Mesendoderm (in vitro differentiated cells): ENCODE results near the gene RTTN.

ENCODE experiments used
- DNase-seq: peaks from one replicate; pipeline ENCODE4 v3.0.0; 2013
- H2AK5ac ChIP-seq: 2 replicates; pipeline ENCODE4 v1.6.1; 2013; ENCODE audit warnings: low read length, inconsistent platforms
- H2BK120ac ChIP-seq: 2 replicates; pipeline ENCODE4 v1.6.1; 2013; ENCODE audit warnings: low read depth, mild to moderate bottlenecking, low read length, moderate library complexity, mixed read lengths
- H2BK15ac ChIP-seq: replicated peaks from 2 replicates; pipeline ENCODE4 v1.6.1; 2013; ENCODE audit warnings: low read depth, mild to moderate bottlenecking, moderate library complexity
- H2BK5ac ChIP-seq: 2 replicates; pipeline ENCODE4 v1.6.1; 2013; ENCODE audit warnings: low read length, inconsistent platforms
- H3K18ac ChIP-seq: 2 replicates; pipeline ENCODE4 v1.6.1; 2013; ENCODE audit warnings: mild to moderate bottlenecking, low read length, mixed read lengths
- H3K23ac ChIP-seq: one replicate; pipeline ENCODE4 v1.6.1; 2013; ENCODE audit warnings: low read length
- H3K27ac ChIP-seq: 2 replicates; pipeline ENCODE4 v1.5.1; 2013; ENCODE audit warnings: low read depth, mild to moderate bottlenecking, inconsistent platforms, low read length, moderate library complexity
- H3K27me3 ChIP-seq: 2 replicates; pipeline ENCODE4 v1.6.1; 2013; ENCODE audit warnings: low read length, control low read depth, mild to moderate bottlenecking, inconsistent platforms; ENCODE audit not compliant: insufficient read depth, poor library complexity
- H3K36me3 ChIP-seq: 2 replicates; pipeline ENCODE4 v1.6.1; 2013; ENCODE audit warnings: low read length, inconsistent platforms; ENCODE audit not compliant: control insufficient read depth, insufficient read depth
- H3K4ac ChIP-seq: one replicate; pipeline ENCODE4 v1.6.1; 2013; ENCODE audit warnings: low read depth, mild to moderate bottlenecking, low read length, moderate library complexity
- H3K4me1 ChIP-seq: 2 replicates; pipeline ENCODE4 v1.6.1; 2013; ENCODE audit warnings: low read depth, low read length, inconsistent platforms; ENCODE audit not compliant: control insufficient read depth
- H3K4me2 ChIP-seq: 2 replicates; pipeline ENCODE4 v1.6.1; 2013; ENCODE audit warnings: low read length
- H3K4me3 ChIP-seq: 2 replicates; pipeline ENCODE4 v1.5.1; 2013; ENCODE audit warnings: mild to moderate bottlenecking, low read length
- H3K56ac ChIP-seq: one replicate; pipeline ENCODE4 v1.6.1; 2013; ENCODE audit warnings: low read length
- H3K79me1 ChIP-seq: 2 replicates; pipeline ENCODE4 v1.6.1; 2013; ENCODE audit warnings: low read length, inconsistent platforms
- H3K79me2 ChIP-seq: 2 replicates; pipeline ENCODE4 v1.6.1; 2013; ENCODE audit warnings: mild to moderate bottlenecking, low read length; ENCODE audit not compliant: control insufficient read depth, insufficient read depth
- H3K9ac ChIP-seq: 2 replicates; pipeline ENCODE4 v1.6.1; 2013; ENCODE audit warnings: low read length, inconsistent platforms
- H4K5ac ChIP-seq: one replicate; pipeline ENCODE4 v1.6.1; 2013; ENCODE audit warnings: low read length
- H4K8ac ChIP-seq: one replicate; pipeline ENCODE4 v1.6.1; 2013; ENCODE audit warnings: low read depth, mild to moderate bottlenecking, control low read depth, low read length, moderate library complexity
- WGBS: extraction: QIAGEN DNeasy Blood & Tissue Kit; methylation state at CpG from one replicate; pipeline ENCODE4 v1.1.7; 2013; ENCODE audit warnings: low lambda C conversion rate, missing lambda C conversion rate; ENCODE audit not compliant: insufficient coverage; ENCODE audit errors: extremely low coverage; 5-methylcytosine and 5-hydroxymethylcytosine counted together

The RTTN gene

DNA sequence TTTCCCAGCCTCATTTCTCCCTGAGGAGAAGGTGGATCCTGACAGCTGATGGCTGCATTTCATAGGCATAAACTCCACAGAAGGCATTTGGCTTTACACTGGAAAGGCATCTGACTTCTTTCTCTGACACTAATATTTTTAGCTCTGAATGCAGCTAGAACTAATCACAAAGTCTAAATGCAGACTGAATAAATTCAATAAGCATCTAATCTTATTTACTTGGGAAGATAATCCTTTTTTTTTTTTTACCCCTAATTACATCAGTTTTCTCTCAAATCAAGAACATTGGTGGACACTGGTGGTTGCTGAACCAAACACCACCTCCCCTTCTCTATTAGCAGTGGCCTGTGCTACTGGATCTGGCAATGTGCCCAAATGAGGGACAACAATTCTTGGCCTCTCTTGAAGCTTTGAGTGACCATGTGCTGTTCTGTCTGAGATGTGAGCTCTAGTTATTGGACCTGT lies 206.9 kb downstream of the RTTN start:
- H3K56ac ChIP-seq = no peak overlapping the region
- H4K5ac ChIP-seq = no peak overlapping the region
- no peaks in the 10 kb centered on the region for H3K79me1 ChIP-seq
- no peak for DNase-seq
- no peak overlapping the region for H3K27ac ChIP-seq
- no peaks in the 10 kb centered on the region for H3K79me2 ChIP-seq
- no peak overlapping the region for H2BK5ac ChIP-seq
- H3K23ac ChIP-seq = no peak overlapping the region
- no peak overlapping the region for H2BK15ac ChIP-seq
- H3K18ac ChIP-seq = no peak overlapping the region
- H3K9ac ChIP-seq = no peak overlapping the region
- H2BK120ac ChIP-seq = no peak overlapping the region
- no peak overlapping the region for H4K8ac ChIP-seq
- no peak overlapping the region for H3K4me3 ChIP-seq
- H3K4ac ChIP-seq = no peak overlapping the region
- H3K36me3 ChIP-seq = no peaks in the 10 kb centered on the region
- H3K27me3 ChIP-seq = no peaks in the 10 kb centered on the region
- H3K4me1 ChIP-seq = no peaks in the 10 kb centered on the region
- no peak overlapping the region for H3K4me2 ChIP-seq
- no peak overlapping the region for H2AK5ac ChIP-seq

DNA sequence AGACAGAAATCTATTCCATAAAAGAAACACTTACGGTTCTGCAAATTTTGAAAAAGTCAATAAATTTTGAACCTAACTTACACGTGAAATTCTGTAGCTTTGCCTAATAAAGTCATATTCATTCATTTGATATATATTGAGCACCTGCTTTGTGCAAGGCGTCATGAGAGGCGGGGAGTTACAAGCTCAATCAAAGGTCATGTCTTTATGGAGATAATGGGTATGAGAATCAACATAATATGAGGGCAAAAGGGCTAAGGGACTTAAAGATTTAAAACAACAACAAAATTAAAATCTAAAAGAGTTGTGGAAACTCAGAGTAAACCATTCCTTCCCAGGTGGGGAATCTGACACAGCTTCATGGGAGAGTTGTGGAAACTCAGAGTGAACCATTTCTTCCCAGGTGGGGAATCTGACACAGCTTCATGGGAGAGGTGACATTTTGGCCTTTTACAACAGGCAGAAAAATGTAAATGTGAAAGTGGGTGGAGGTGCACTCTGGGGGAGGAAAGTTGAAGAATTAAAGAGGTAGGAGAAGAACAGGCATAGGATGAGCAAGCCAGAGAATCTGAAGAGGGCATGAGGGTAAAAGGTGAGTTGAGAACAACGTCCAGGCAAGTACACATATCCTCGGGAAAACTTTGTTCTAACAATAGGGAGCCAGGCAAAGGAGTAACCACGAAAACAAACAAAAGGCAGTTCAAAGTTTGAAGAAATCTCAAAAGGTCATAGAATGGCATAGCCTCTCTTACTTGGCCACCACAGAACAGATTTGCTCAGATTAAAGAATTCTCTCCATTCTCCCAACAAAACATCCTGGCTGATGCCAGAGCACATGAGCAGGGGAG lies 208.3 kb downstream of the RTTN start:
- no peak overlapping the region for H2BK120ac ChIP-seq
- H3K79me2 ChIP-seq = no peaks in the 10 kb centered on the region
- no peak overlapping the region for H3K4ac ChIP-seq
- no CpG with 5 or more reads among the region's 7 CpGs for WGBS
- H3K4me1 ChIP-seq = no peaks in the 10 kb centered on the region
- H3K56ac ChIP-seq = no peak overlapping the region
- no peak overlapping the region for H3K23ac ChIP-seq
- no peak for DNase-seq
- no peaks in the 10 kb centered on the region for H3K79me1 ChIP-seq
- no peak overlapping the region for H2BK5ac ChIP-seq
- H3K27me3 ChIP-seq = no peaks in the 10 kb centered on the region
- no peak overlapping the region for H3K4me3 ChIP-seq
- H3K18ac ChIP-seq = no peak overlapping the region
- H2BK15ac ChIP-seq = no peak overlapping the region
- no peak overlapping the region for H3K27ac ChIP-seq
- no peak overlapping the region for H4K8ac ChIP-seq
- H3K4me2 ChIP-seq = no peak overlapping the region
- H2AK5ac ChIP-seq = no peak overlapping the region
- no peak overlapping the region for H4K5ac ChIP-seq
- H3K9ac ChIP-seq = no peak overlapping the region
- H3K36me3 ChIP-seq = no peaks in the 10 kb centered on the region

DNA sequence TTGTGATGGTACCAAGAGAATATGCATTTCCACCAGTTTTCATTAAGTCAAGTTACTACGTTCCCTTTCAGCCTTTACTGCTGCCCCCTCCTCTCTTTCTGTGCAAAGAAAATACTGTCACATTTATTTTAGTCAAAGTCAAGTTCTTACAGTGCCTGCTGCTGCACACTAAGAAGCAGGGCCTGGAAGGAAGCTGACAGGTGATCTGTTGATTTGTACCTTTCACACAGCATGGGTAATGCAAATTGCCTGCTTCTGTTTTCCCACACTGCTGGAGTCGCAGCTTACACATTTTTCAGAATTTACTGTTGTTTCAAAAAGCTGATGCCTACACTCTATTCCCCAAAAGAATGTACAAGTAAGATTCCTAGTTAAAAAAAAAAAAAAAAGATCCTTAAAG lies 209.1 kb downstream of the RTTN start:
- Histone ChIP-seq H3K4me1 (no peaks in the 10 kb centered on the region), H3K18ac (no peak overlapping the region), H4K8ac (no peak overlapping the region), H3K56ac (no peak overlapping the region), H2BK120ac (no peak overlapping the region), H3K23ac (no peak overlapping the region), H2BK15ac (no peak overlapping the region), H3K4ac (no peak overlapping the region), H3K4me3 (no peak overlapping the region), H2AK5ac (no peak overlapping the region), H2BK5ac (no peak overlapping the region), H3K36me3 (no peaks in the 10 kb centered on the region), H3K9ac (no peak overlapping the region), H3K4me2 (no peak overlapping the region), H4K5ac (no peak overlapping the region), H3K27me3 (no peaks in the 10 kb centered on the region), H3K79me1 (no peaks in the 10 kb centered on the region), H3K27ac (no peak overlapping the region), H3K79me2 (no peaks in the 10 kb centered on the region)
- no peak for DNase-seq
- no CpG with 5 or more reads among the region's 2 CpGs for WGBS

DNA sequence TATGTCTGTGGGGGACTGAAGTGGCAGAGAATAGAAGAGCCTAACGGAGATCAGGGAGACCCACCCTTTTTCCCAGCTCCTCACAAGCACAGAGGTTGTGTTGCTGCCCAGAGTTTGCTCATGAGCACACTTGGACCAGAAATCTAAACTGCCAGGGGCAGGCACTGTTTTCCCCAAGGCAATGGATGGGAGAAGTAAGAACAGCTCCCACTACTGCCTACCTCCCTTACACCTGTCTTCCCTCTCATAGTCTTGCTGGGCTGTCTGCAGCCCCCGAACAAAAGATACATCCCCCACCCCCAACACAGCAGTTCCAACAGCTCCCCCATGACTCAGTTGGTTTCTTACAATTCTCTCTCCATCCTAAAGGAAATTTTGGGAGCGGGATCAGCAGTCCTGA lies 209.7 kb downstream of the RTTN start:
- Histone ChIP-seq H4K5ac (no peak overlapping the region), H3K56ac (no peak overlapping the region), H3K4me2 (no peak overlapping the region), H3K36me3 (no peaks in the 10 kb centered on the region), H3K79me1 (no peaks in the 10 kb centered on the region), H2BK120ac (no peak overlapping the region), H3K4me3 (no peak overlapping the region), H3K79me2 (no peaks in the 10 kb centered on the region), H3K23ac (no peak overlapping the region), H3K27me3 (no peaks in the 10 kb centered on the region), H3K9ac (no peak overlapping the region), H3K4me1 (no peaks in the 10 kb centered on the region), H2BK15ac (no peak overlapping the region), H2AK5ac (no peak overlapping the region), H3K27ac (no peak overlapping the region), H3K4ac (no peak overlapping the region), H3K18ac (no peak overlapping the region), H4K8ac (no peak overlapping the region), H2BK5ac (no peak overlapping the region)
- WGBS = no CpG with 5 or more reads among the region's 3 CpGs
- no peak for DNase-seq

DNA sequence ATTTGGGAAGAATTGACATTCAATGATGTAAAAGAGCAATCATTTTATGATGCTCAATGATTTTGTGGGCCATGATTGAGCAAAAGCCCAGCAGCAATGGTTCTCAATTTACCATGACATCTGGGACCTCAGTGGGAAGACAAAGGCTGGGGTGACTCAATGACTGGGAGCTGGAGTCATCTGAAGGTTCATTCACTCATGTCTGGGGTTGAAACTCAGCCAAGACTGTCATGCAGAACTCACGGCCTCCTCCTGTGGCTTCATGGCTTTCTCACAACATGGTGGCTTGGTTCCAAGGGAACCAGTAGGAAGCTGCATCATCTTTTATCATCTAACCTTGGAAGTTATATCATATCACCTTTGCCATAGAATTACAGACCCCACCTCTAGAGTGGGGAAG lies 212.7 kb downstream of the RTTN start:
- no peaks in the 10 kb centered on the region for H3K36me3 ChIP-seq
- no peak overlapping the region for H3K9ac ChIP-seq
- H3K4me1 ChIP-seq = no peaks in the 10 kb centered on the region
- no peak overlapping the region for H3K4me2 ChIP-seq
- H3K4me3 ChIP-seq = no peak overlapping the region
- no peak overlapping the region for H2BK5ac ChIP-seq
- WGBS = no CpG with 5 or more reads among the region's 1 CpG
- H2BK120ac ChIP-seq = no peak overlapping the region
- no peak overlapping the region for H3K27ac ChIP-seq
- no peaks in the 10 kb centered on the region for H3K79me1 ChIP-seq
- no peak overlapping the region for H3K56ac ChIP-seq
- H4K8ac ChIP-seq = no peak overlapping the region
- H3K79me2 ChIP-seq = no peaks in the 10 kb centered on the region
- H4K5ac ChIP-seq = no peak overlapping the region
- H2BK15ac ChIP-seq = no peak overlapping the region
- no peak overlapping the region for H2AK5ac ChIP-seq
- no peak overlapping the region for H3K18ac ChIP-seq
- DNase-seq = no peak
- no peaks in the 10 kb centered on the region for H3K27me3 ChIP-seq
- no peak overlapping the region for H3K4ac ChIP-seq
- no peak overlapping the region for H3K23ac ChIP-seq

DNA sequence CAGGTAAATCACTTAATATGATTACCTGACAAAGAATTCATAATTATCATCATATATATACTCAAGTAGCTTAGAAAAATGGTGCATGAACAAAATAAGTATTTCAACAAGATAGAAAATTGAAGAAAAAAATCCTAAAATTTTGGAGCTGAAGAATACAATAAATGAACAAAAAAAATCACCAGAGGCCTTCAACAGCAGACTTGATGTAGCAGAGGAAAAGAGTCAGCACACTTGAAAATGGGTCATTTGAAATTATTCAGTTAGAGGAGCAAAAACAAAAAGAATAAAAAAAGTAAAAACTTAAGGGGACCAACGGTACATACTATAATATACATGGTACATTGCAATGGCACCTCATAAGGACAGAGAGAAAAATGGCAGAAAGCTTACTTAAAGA lies 217.6 kb downstream of the RTTN start:
- no CpG with 5 or more reads among the region's 1 CpG for WGBS
- Histone ChIP-seq H3K18ac (no peak overlapping the region), H3K27ac (no peak overlapping the region), H3K27me3 (no peaks in the 10 kb centered on the region), H2BK120ac (no peak overlapping the region), H3K9ac (no peak overlapping the region), H3K4me1 (no peaks in the 10 kb centered on the region), H3K79me2 (no peaks in the 10 kb centered on the region), H3K36me3 (no peaks in the 10 kb centered on the region), H3K4me3 (no peak overlapping the region), H3K4me2 (no peak overlapping the region), H2AK5ac (no peak overlapping the region), H3K79me1 (no peaks in the 10 kb centered on the region), H2BK15ac (no peak overlapping the region), H3K23ac (no peak overlapping the region), H2BK5ac (no peak overlapping the region), H3K56ac (no peak overlapping the region), H3K4ac (no peak overlapping the region), H4K8ac (no peak overlapping the region), H4K5ac (no peak overlapping the region)
- DNase-seq = no peak
